GM21737 (cell line): Measurements from ENCODE around the gene TYW1.
"Not testable (repeated sequence)": the region's sequence is repeated elsewhere in the genome, so short reads cannot be mapped to it uniquely, and the experiment has no call there.

Experiments used
- ATAC-seq: cut with Tn5 transposase; IDR thresholded peaks from one replicate; pipeline ENCODE4 v1.9.1; 2021; ENCODE audit warnings: mild to moderate bottlenecking, moderate library complexity; ENCODE audit not compliant: unreplicated experiment

The TYW1 gene, protein sequence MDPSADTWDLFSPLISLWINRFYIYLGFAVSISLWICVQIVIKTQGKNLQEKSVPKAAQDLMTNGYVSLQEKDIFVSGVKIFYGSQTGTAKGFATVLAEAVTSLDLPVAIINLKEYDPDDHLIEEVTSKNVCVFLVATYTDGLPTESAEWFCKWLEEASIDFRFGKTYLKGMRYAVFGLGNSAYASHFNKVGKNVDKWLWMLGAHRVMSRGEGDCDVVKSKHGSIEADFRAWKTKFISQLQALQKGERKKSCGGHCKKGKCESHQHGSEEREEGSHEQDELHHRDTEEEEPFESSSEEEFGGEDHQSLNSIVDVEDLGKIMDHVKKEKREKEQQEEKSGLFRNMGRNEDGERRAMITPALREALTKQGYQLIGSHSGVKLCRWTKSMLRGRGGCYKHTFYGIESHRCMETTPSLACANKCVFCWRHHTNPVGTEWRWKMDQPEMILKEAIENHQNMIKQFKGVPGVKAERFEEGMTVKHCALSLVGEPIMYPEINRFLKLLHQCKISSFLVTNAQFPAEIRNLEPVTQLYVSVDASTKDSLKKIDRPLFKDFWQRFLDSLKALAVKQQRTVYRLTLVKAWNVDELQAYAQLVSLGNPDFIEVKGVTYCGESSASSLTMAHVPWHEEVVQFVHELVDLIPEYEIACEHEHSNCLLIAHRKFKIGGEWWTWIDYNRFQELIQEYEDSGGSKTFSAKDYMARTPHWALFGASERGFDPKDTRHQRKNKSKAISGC

DNA sequence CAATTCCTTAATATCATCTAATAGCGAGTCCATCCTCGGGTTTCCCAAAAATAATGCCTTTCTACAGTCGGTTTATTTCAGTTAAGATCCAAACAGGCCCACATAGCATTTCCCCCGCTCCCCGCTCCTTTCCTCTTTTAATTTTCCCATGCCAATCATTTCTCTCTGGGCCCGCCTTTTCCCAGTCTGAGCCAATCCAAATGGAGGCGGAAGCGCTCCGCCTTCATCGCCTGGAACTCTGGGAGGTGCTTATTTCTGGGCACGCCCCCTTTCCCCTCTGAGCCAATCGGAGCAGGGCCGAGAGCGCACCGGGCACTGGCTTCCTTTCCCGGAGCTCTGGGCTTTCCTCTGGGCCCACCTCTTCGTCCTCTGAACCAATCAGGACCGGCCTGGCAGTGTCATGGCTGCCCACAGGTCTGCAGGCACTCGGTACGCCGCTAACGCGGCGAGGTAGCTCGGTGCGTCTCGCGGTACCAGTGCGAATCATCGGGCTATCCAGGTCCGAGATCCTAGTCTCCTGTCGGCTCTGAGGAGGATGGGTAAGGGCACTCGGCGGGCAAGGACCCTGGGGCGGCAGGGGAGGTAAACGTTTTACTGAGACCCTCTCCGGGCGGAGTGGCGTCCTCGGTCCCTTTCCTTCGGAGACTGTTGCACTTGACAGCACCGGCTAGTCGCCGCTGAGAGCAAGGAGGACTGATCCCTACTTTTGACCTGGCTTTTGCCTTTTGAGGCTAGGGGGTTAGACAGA, at the start of gene TYW1:
TYW1 (plus strand) TSS at position 390 of the 748 bp plus-strand sequence; CDS start at position 536, 146 bp downstream.
- ATAC-seq, result peak; percentile 85

GRCh38 chr7:66948480-66949109, 48.0 kb upstream of the TYW1 start:
- ATAC-seq, result no peak

DNA sequence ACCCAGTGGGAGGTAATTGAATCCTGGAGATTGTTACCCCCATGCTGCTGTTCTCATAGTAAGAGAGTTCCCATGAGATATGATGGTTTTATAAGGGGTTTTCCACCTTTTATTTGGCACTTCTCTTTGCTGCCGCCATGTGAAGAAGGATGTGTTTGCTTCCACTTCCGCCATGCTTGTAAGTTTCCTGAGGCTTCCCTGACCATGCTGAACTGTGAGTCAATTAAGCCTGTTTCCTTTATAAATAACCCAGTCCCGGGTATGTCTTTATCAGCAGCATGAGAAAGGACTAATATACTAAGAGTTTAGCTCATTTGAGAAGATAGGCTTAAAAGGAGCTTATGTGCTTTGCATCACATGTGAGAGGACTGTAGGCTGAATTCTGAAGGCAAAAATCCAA, 46.3 kb upstream of the TYW1 start:
- no peak for ATAC-seq

- ATAC-seq, result no peak
Measured at GRCh38 chr7:66950763-66951162, 45.9 kb upstream of the TYW1 start.

DNA sequence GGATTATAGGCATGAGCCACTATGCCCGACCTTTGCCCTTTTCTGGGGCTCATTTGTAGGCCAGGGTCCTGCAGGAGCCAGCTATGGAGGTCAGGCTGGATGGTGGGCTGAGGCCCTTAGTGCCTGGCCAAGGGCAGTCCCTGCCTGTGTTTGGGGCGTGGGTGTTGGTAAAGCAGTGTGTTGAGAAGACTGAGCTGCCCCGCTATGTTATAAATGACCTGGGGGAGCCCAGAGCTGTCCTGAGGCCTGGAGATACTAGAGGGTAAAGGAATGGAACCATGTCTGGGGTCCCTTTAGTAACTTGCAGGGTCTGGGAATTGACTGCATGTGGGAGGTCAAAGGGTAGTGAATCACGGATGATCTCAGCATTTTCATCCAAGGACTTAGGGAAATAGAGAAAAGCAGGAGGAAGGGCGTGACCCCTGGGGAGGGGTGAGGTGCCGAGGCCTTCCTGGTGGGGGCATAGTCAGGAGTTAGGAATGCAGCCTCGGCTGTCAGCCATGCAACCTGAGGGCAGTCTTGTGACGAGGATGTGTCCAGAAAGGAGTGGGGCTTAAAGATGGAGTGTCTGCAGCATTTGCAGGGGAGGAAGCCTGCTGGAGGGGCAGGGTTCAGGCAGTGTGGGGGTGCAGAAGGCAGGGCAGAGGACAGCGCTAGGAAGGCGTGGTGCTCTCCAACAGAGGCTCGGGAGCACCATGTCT, 44.1 kb upstream of the TYW1 start:
- no peak for ATAC-seq

DNA sequence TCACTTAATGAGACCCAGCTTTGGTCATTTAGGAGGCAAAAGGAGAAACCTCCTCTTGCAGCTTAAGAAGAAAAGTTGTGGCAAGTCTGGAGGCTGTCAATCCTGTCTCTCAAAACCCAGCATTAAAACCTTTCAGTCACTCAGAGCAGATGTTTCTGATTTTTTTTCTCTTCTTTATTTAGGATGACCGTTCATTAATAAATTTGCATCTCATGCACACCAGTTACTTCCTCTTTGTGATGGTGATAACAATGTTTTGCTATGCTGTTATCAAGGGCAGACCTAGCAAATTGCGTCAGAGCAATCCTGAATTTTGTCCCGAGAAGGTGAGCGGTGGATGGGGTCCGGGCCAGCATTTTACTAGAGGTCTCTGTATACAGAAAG, 43.6 kb upstream of the TYW1 start:
- no peak for ATAC-seq

DNA sequence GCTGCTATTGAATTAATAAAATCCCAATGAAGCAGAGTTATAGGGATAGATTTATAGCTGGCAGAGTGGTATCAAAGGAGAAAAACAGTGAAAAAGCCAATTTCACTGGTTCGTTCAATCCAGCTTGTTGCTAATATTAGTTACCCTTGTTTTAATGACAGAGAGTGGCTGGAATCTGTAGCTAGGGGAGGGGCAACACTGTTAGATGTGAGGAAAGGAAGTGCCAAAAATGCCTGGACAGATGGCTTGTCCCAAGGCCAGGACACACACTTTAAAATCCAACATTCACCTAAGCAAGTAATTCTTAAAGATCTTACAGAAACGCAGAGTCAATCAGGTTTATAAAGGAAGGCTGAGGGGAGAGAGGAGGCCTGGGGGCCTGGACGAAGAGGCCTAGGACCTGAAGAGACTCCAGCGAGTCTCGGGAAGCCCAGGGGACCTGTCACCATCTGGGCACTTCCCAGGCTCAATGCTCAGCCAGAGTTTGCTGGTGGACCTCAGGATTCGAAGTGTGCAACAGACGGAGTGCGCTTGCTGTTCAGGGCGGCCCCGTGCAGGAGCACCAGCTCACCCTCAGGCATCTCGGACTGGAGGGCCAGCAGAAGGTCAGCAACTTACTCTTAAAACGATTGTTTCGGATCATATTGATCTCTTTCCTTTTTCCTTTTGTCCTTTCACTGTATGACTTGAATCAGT, 38.9 kb upstream of the TYW1 start:
- ATAC-seq, result no peak

- no peak for ATAC-seq
Measured at GRCh38 chr7:66958538-66959350, 37.9 kb upstream of the TYW1 start.

GRCh38 chr7:66960192-66960591, 36.4 kb upstream of the TYW1 start:
- ATAC-seq, result no peak

DNA sequence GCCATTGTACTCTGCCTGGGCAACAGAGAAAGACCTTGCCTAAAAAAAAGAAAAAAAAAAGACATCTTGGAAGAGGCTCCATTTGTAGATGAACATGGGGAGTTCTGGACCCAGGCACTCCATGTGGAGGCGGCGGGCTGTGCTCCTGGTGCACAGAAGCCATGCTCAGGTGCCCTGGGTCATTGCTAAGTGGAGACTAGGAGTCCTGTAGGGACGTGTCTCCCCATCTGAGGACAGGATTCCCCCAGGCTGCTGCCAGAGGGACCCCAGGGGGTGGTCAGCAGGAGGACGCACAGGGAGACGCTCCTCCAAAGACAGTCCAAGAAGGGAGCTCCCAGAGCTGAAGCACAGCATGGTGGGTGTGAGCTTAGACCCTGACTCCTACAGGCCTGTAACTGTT, 35.5 kb upstream of the TYW1 start:
- no peak for ATAC-seq

DNA sequence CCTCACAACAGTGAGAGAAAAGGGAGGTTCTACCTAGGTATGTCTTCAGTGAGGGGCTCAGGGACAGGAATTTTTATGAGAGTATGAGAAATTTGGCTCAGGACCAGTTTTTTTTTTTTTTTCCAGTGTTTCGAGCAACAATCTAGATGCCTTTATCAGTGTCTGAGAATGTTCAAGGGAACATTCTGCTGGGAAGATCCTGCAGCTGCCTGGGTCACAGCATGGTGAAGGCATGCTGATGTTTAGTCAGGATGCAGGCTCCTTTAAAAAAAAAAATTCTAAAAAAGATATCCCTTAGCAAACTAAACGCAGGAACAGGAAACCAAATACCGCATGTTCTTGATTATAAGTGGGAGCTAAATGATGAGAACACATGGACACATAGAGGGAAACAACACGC, 32.2 kb upstream of the TYW1 start:
- no peak for ATAC-seq

DNA sequence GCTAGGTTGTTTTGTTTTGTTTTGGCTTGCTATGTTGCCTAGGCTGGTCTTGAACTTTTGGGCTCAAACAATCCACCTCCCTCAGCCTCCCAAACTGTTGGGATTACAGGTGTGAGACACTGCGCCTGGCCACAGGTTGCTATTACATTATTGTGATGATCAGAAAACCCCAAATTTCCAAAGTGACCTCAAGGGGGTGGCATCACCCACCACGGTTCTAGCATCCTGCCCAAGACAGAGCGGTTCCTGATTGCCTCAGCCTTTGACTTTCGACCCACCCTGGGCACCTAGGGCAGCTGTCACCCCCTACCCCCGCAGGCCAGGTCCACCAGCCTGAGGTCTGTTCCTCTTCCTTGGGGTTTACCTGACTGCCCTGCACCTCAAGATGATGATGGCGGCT, 29.6 kb upstream of the TYW1 start:
- ATAC-seq, result no peak

GRCh38 chr7:66969001-66969400, 27.6 kb upstream of the TYW1 start:
- ATAC-seq, result not testable (repeated sequence)

DNA sequence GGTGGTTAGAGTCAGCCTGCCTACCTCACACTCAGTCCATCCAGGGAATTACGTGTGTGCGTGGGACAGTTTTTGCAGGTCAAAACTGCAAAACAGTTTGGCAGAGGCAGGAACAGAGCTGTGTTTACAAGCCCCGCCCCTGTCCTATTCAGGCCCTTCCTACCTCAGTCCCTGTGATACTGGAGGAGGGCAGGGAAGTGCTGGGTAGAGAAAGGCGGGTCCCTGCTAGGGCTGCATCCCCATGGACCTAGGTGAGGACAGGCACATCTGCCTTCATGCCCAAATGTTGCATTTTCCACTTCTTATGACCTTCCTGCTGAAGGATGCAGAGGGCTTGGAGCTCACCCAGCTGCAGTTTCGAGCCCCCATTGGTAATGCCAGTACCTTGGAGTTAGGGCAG, 26.3 kb upstream of the TYW1 start:
- ATAC-seq, result no peak

DNA sequence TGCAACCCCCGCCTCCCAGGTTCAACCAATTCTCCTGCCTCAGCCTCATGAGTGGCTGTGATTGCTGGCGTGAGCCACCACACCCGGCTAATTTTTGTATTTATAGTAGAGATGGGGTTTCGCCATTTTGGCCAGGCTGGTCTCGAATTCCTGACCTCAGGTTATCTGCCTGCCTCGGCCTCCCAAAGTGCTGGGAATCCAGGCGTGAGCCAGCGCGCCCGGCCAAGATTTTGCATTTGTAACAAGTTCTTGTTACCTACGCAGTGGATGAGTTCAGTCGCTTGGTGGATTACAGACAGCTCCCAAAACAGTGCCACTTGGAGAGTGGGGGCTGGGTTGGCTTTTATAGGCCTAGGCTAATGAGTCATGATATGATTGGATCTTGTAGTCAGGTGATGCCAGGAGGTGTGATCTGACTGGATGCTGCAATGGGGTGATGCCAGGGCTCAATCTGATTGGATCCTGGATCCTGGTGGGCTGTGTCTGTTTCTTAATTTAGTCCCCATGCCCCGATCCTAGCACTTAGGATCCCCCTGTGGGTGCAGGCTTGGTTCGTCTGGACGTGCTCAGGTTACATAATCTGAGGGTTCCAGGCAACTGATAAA, 21.5 kb upstream of the TYW1 start:
- ATAC-seq, result no peak

DNA sequence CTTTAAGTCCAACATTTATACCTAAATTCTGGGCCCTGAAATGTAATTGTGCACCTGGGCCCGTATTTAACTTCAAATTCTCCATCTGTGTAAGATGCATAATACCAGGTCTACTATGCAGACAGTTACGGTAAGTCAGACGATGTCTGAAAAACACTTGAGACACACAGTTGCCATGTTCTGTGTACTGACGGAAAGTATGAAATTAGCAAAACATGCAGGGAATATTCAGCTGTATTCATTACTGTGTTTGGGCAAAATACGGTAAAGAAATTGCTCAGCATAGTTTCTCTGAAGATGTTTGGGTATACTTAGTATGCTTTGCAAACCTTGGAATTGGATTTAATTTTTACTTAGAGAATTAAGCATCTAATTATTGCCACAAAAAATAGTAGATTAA, 18.3 kb upstream of the TYW1 start:
- not testable (repeated sequence) for ATAC-seq

- not testable (repeated sequence) for ATAC-seq
Measured at GRCh38 chr7:66979013-66979412, 17.6 kb upstream of the TYW1 start.

DNA sequence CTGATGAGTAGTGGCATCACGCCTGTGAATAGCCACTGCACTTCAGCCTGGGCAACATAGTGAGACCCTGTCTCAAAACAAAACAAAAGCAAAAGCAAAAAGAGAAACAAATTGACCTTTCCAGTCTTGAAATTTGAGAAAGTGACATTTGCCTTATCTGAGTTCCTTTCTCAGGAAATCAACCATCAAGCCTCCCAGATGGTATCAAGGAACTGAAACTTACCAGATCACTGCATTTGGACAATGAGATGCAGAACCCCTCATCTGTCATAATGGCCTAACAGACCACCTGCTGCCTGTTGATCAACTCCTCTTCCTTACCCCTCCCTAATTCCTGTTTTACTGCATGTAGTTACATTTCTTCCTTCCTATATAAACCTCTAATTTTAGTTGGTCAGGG, 16.3 kb upstream of the TYW1 start:
- not testable (repeated sequence) for ATAC-seq

GRCh38 chr7:66989552-66989951, 7.1 kb upstream of the TYW1 start:
- ATAC-seq, result not testable (repeated sequence)
